Measurements from ENCODE around the gene GBP3.
A peak's percentile ranks its signal among the peaks of the same experiment; 100 is the strongest.
"Not testable (repeated sequence)": the region's sequence is repeated elsewhere in the genome, so short reads cannot be mapped to it uniquely, and the experiment has no call there.

The GBP3 gene

GRCh38 chr1:88974616-88975172, 48.0 kb downstream of the GBP3 start:
- DNase-seq, result not testable (repeated sequence)

GRCh38 chr1:88973520-88974137, 49.0 kb downstream of the GBP3 start:
- DNase-seq, result peak; percentile 64

- DNase-seq, result no peak
These were observed 60.9 kb downstream of the GBP3 start for GRCh38 chr1:88961647-88962275.

- DNase-seq, result no peak
These were observed 61.6 kb downstream of the GBP3 start for GRCh38 chr1:88961081-88961480.
